ENCODE data around the gene VDR.

The VDR gene

GRCh38 chr12:47903927-47904712 lies 674 bp downstream of the VDR start:
- Histone ChIP-seq H3K9me2 (replicated peaks; ENCODE audit: control insufficient read depth, low read length) (no peaks in the 10 kb centered on the region), H4K20me1 (ENCODE audit: control insufficient read depth, insufficient read depth, low read depth, low read length) (no peaks in the 10 kb centered on the region), H3K27ac (ENCODE audit: low read depth, low read length) (no peak overlapping the region), H3K79me2 (ENCODE audit: control insufficient read depth, low read length) (no peaks in the 10 kb centered on the region), H3K4me1 (ENCODE audit: control insufficient read depth, low read length) (peaks cover 25% of the 10 kb centered on the region), H3K4me3 (ENCODE audit: low read length) (peak overlapping the region; percentile 83), H3K4me2 (ENCODE audit: low read length) (peak overlapping the region; percentile 92), H3F3A (ENCODE audit: control insufficient read depth, insufficient read depth) (no peaks in the 10 kb centered on the region), H3K36me3 (ENCODE audit: control insufficient read depth, low read length) (no peaks in the 10 kb centered on the region), H3K27me3 (ENCODE audit: control insufficient read depth, low read length) (peaks cover 27% of the 10 kb centered on the region), H3K9me3 (ENCODE audit: control insufficient read depth, insufficient read depth, low read length) (no peaks in the 10 kb centered on the region)
- TF ChIP-seq CTCF (IDR thresholded peaks at IDR 0.05; ENCODE audit: low read depth, low read length, poor library complexity, severe bottlenecking) (no peak), EZH2phosphoT487 (IDR thresholded peaks at IDR 0.05; ENCODE audit: borderline replicate concordance, low read length) (no peak)

- peak overlapping the region; percentile 83; the same call in 1 of the 2 replicates for H3K4me3 ChIP-seq (ENCODE audit: low read length)
- no peaks in the 10 kb centered on the region for H3K9me2 ChIP-seq (replicated peaks; ENCODE audit: control insufficient read depth, low read length)
- H3F3A ChIP-seq (ENCODE audit: control insufficient read depth, insufficient read depth), result no peaks in the 10 kb centered on the region
- H3K27ac ChIP-seq (ENCODE audit: low read depth, low read length), result no peak overlapping the region
- no peaks in the 10 kb centered on the region for H3K36me3 ChIP-seq (ENCODE audit: control insufficient read depth, low read length)
- no peak for TF ChIP-seq EZH2phosphoT487 (IDR thresholded peaks at IDR 0.05; ENCODE audit: borderline replicate concordance, low read length)
- TF ChIP-seq CTCF (IDR thresholded peaks at IDR 0.05; ENCODE audit: low read depth, low read length, poor library complexity, severe bottlenecking), result no peak
- no peaks in the 10 kb centered on the region for H3K79me2 ChIP-seq (ENCODE audit: control insufficient read depth, low read length)
- no peaks in the 10 kb centered on the region for H3K9me3 ChIP-seq (ENCODE audit: control insufficient read depth, insufficient read depth, low read length)
- H3K4me2 ChIP-seq (ENCODE audit: low read length), result peak overlapping the region; percentile 92
- peaks cover 27% of the 10 kb centered on the region for H3K27me3 ChIP-seq (ENCODE audit: control insufficient read depth, low read length)
- no peaks in the 10 kb centered on the region for H4K20me1 ChIP-seq (ENCODE audit: control insufficient read depth, insufficient read depth, low read depth, low read length)
- H3K4me1 ChIP-seq (ENCODE audit: control insufficient read depth, low read length), result peaks cover 25% of the 10 kb centered on the region
Observed at GRCh38 chr12:47903151-47903611, 1.6 kb downstream of the VDR start.

GRCh38 chr12:47902131-47902639 lies 2.6 kb downstream of the VDR start:
- H3K79me2 ChIP-seq (ENCODE audit: control insufficient read depth, low read length), result no peaks in the 10 kb centered on the region
- H3K27ac ChIP-seq (ENCODE audit: low read depth, low read length), result no peak overlapping the region
- no peak overlapping the region for H3K4me3 ChIP-seq (ENCODE audit: low read length)

More at GRCh38 chr12:47902131-47902639, 2.6 kb downstream of the VDR start:
- TF ChIP-seq CTCF (IDR thresholded peaks at IDR 0.05; ENCODE audit: low read depth, low read length, poor library complexity, severe bottlenecking) (no peak), EZH2phosphoT487 (IDR thresholded peaks at IDR 0.05; ENCODE audit: borderline replicate concordance, low read length) (no peak)
- Histone ChIP-seq H3K36me3 (ENCODE audit: control insufficient read depth, low read length) (no peaks in the 10 kb centered on the region), H3K4me2 (ENCODE audit: low read length) (no peak overlapping the region), H3F3A (ENCODE audit: control insufficient read depth, insufficient read depth) (no peaks in the 10 kb centered on the region), H3K9me2 (replicated peaks; ENCODE audit: control insufficient read depth, low read length) (no peaks in the 10 kb centered on the region), H4K20me1 (ENCODE audit: control insufficient read depth, insufficient read depth, low read depth, low read length) (no peaks in the 10 kb centered on the region), H3K27me3 (ENCODE audit: control insufficient read depth, low read length) (peaks cover 22% of the 10 kb centered on the region), H3K4me1 (ENCODE audit: control insufficient read depth, low read length) (peaks cover 25% of the 10 kb centered on the region), H3K9me3 (ENCODE audit: control insufficient read depth, insufficient read depth, low read length) (no peaks in the 10 kb centered on the region)
